ENCODE data around the gene CPOX.

The CPOX gene

GRCh38 chr3:98594628-98595324 is 1.4 kb upstream of the CPOX start:
- DNase-seq, result no peak

GRCh38 chr3:98592345-98592935 is 971 bp downstream of the CPOX start:
- DNase-seq, result no peak

- DNase-seq, result no peak
These were observed 3.9 kb downstream of the CPOX start for GRCh38 chr3:98589331-98590036.

- no peak for DNase-seq
These were observed 5.3 kb downstream of the CPOX start for GRCh38 chr3:98588065-98588464.

GRCh38 chr3:98587654-98588053 is 5.8 kb downstream of the CPOX start:
- no peak for DNase-seq

- no peak for DNase-seq
These were observed 8.9 kb downstream of the CPOX start for GRCh38 chr3:98584547-98584946.

GRCh38 chr3:98583766-98584165 is 9.6 kb downstream of the CPOX start:
- DNase-seq, result no peak

- no peak for DNase-seq
These were observed 11.4 kb downstream of the CPOX start for GRCh38 chr3:98582042-98582441.

- no peak for DNase-seq
These were observed 11.9 kb downstream of the CPOX start for GRCh38 chr3:98581474-98581873.

GRCh38 chr3:98580401-98581386 is 12.7 kb downstream of the CPOX start:
- no peak for DNase-seq

GRCh38 chr3:98577178-98577895 is 16.1 kb downstream of the CPOX start:
- no peak for DNase-seq

- peak; percentile 80 for DNase-seq
These were observed 19.3 kb downstream of the CPOX start for GRCh38 chr3:98574132-98574531.

- no peak for DNase-seq
These were observed 20.2 kb downstream of the CPOX start for GRCh38 chr3:98573181-98573728.

GRCh38 chr3:98568402-98568801 is 25.0 kb downstream of the CPOX start:
- no peak for DNase-seq

GRCh38 chr3:98567666-98568270 is 25.6 kb downstream of the CPOX start:
- DNase-seq, result peak; percentile 67

GRCh38 chr3:98565843-98566242 is 27.6 kb downstream of the CPOX start:
- DNase-seq, result no peak

- no peak for DNase-seq
These were observed 28.2 kb downstream of the CPOX start for GRCh38 chr3:98565237-98565643.

- DNase-seq, result peak; percentile 74
These were observed 29.0 kb downstream of the CPOX start for GRCh38 chr3:98564282-98565005.

- DNase-seq, result peak; percentile 69
These were observed 29.6 kb downstream of the CPOX start for GRCh38 chr3:98563661-98564281.

Measured in activated effector memory CD4-positive, alpha-beta T cell treated with anti-CD3 and anti-CD28 coated beads, Interleukin-2, amount 50 U/mL, for 16 hours (primary cell).